Measurements from ENCODE around the gene COX6B2. TPM values are rescaled to one million over a fixed set of nuclear protein-coding genes. Genes with fewer than 3 reads are reported as not detected.
A peak's percentile ranks its signal among the peaks of the same experiment; 100 is the strongest.

COX6B2 gene
- total and polyA plus RNA-seq, 2 of the 8 experiments (the other 6 are each of a cell fraction or from before 2014, with no cell fraction given) = 4.9 to 6.4 TPM

DNA sequence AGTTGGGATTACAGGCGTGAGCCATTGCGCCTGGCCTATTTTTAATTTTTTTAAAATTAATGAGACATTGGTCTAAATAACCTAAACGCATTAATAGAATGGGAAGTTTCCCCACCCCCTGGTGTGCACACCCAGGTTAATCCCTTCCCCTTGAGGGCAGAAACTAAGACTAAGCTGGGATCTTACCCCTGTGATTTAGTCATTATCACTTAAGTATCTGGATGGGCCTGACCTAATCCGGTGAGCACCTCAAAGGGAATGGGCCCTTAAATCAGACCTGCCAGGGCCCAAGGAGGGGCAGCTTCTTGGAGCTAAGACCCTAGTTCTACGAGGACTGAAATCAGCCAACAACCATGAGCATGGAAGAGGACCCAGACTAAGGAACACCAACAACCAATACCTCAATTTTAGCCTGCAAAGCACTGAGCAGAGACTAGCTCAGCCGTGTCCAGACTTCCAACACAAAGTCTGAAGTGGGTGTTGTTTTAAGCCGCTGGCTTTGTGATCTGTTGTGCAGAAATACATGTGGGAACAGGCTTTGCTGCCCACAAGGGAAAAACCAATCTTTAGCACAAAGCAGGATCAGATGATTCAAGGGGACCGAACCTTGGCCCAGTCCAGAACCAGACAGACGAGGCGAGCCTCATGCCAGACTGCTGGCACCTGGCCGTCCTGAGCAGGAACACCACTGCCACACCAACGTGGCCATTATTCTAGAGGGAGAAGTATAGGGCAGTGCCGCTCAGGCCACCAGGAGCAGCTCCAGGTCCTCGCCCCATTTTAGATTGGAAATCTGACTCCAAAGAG, 46.0 kb upstream of the COX6B2 start:
- Histone ChIP-seq H2AFZ (ENCODE audit: low read length) (no peak overlapping the region), H3K14ac (ENCODE audit: insufficient read length) (no peak overlapping the region), H3K27me3 (replicated peaks in 1 of 4; ENCODE audit: control insufficient read depth in 3 of 4, extremely low read depth in 1 of 4, insufficient read depth in 3 of 4, low read length in 3 of 4) (no peaks in the 10 kb centered on the region), H2BK20ac (ENCODE audit: low read length) (no peak overlapping the region), H2BK5ac (ENCODE audit: low read depth, low read length) (peak overlapping the region; percentile 49; the same call in 1 of the 2 replicates), H3K56ac (replicated peaks; ENCODE audit: insufficient read length, low read depth, low read length) (no peak overlapping the region), H2BK120ac (replicated peaks; ENCODE audit: low read depth, low read length) (no peak overlapping the region), H3K27ac (ENCODE audit: low read depth, low read length) (peak overlapping the region; percentile 3; the same call in 1 of the 2 replicates), H2BK12ac (ENCODE audit: low read depth, low read length) (no peak overlapping the region), H4K8ac (ENCODE audit: extremely low read depth, insufficient read depth, low read length) (no peak overlapping the region), H3K4me3 (ENCODE audit: extremely low read depth in 1 of 4, insufficient read depth in 2 of 4, low read depth in 3 of 4, low read length in 4 of 4) (no peak overlapping the region), H3K36me3 (ENCODE audit: control insufficient read depth in 2 of 4, insufficient read depth in 4 of 4, low read length in 3 of 4) (peaks cover 23 to 50% (median 39%) of the 10 kb centered on the region in 4 experiments), H3K23ac (ENCODE audit: insufficient read length) (no peak overlapping the region), H3K23me2 (ENCODE audit: low read depth, low read length) (no peaks in the 10 kb centered on the region; the same call in 1 of the 2 replicates), H2BK15ac (ENCODE audit: low read length) (no peak overlapping the region), H3K4me1 (replicated peaks in 1 of 4; ENCODE audit: control insufficient read depth in 3 of 4, insufficient read depth in 4 of 4, low read length in 3 of 4) (peaks cover 0 to under 1% (median under 1%) of the 10 kb centered on the region in 4 experiments; a peak in 2 of 7 replicates), H3K18ac (ENCODE audit: extremely low read depth, low read length) (no peak overlapping the region), H3K9me3 (ENCODE audit: insufficient read depth in 2 of 2, low read depth in 1 of 2, low read length in 1 of 2) (no peaks in the 10 kb centered on the region), H4K20me1 (replicated peaks in 1 of 2; ENCODE audit: control insufficient read depth in 1 of 2, insufficient read depth in 2 of 2, low read length in 2 of 2) (peaks cover 25 to 29% of the 10 kb centered on the region in 2 experiments), H3K79me1 (ENCODE audit: low read depth, low read length) (peaks cover under 1% of the 10 kb centered on the region), H4K5ac (ENCODE audit: insufficient read length, low read depth, low read length) (no peak overlapping the region), H3K4me2 (ENCODE audit: insufficient read depth in 1 of 2, low read depth in 2 of 2, low read length in 2 of 2) (no peak overlapping the region), H4K91ac (replicated peaks; ENCODE audit: insufficient read length, low read length) (no peak overlapping the region), H2AK5ac (ENCODE audit: low read depth, low read length) (no peak overlapping the region), H3K4ac (replicated peaks; ENCODE audit: insufficient read length, low read depth, low read length) (no peak overlapping the region), H3K79me2 (ENCODE audit: control insufficient read depth in 1 of 2, insufficient read depth in 2 of 2, low read length in 2 of 2) (peaks cover 0 to 14% of the 10 kb centered on the region in 2 experiments; a peak in 2 of 4 replicates), H3K9ac (replicated peaks in 1 of 4; ENCODE audit: extremely low read depth in 1 of 4, low read depth in 3 of 4, low read length in 3 of 4) (no peak overlapping the region)
- POLR2A ChIA-PET (ENCODE audit: partially characterized antibody) = interaction anchor here (0.6 to 34.6 kb wide), 18 partner anchors 6 to 282 kb away, joined by 3 to 874 read pairs (median 4); partner anchors contain the start of genes IL11, RPL28, TMEM190 and TMEM238
- FAIRE-seq (no peak), DNase-seq (ENCODE audit: low read depth in 1 of 2, low spot score in 2 of 2) (no peak)
- CTCF ChIA-PET (ENCODE audit: partially characterized antibody) = interaction anchor here (0.9 to 5.6 kb wide), 5 partner anchors 11 to 99 kb away, joined by 3 to 39 read pairs (median 6); partner anchors contain the start of gene TMEM238
- WGBS, 2 experiments (ENCODE audit: extremely low coverage in 1 of 2, insufficient coverage in 1 of 2, insufficient read length in 1 of 2, insufficient replicate concordance in 2 of 2, low coverage in 1 of 2, low lambda C conversion rate in 2 of 2, missing lambda C conversion rate in 1 of 2) = 86% methylated on average over 14 of the region's 14 CpGs; no CpG with 5 or more reads in 1 of the 2 experiments
- TF ChIP-seq CTCF (IDR thresholded peaks at IDR 0.05; ENCODE audit: control extremely low read depth in 1 of 3, insufficient read depth in 1 of 3, low read depth in 1 of 3, low read length in 3 of 3) (no peak), CBX5 (IDR thresholded peaks at IDR 0.05; ENCODE audit: low read depth, low read length) (no peak), SUZ12 (IDR thresholded peaks at IDR 0.05; ENCODE audit: low read length) (no peak), GABPA (IDR thresholded peaks at IDR 0.05; ENCODE audit: borderline replicate concordance, insufficient read depth, low read length) (no peak), RAD21 (IDR thresholded peaks at IDR 0.05 in 1 of 2, conservative IDR thresholded peaks at IDR 0.05 in 1 of 2; ENCODE audit: low read depth in 2 of 2, low read length in 2 of 2) (no peak), SRF (IDR thresholded peaks at IDR 0.05; ENCODE audit: low read depth, low read length) (no peak), BACH1 (IDR thresholded peaks at IDR 0.05; ENCODE audit: low read length) (no peak), ZNF274 (IDR thresholded peaks at IDR 0.05; ENCODE audit: borderline replicate concordance, extremely low read depth, low read length) (no peak)

Measured in H1 (cell line).